Heart right ventricle (tissue), 16 donors: ENCODE results near the gene SEMA4B. TPM values are rescaled to one million over a fixed set of nuclear protein-coding genes. Genes with fewer than 3 reads are reported as not detected.

Source experiments
- ATAC-seq, 8 donors: fragments of 200-7000 bp; cut with Tn5 transposase; one replicate each; pipeline ENCODE4 v1.9.1; 2020; ENCODE audit warnings: mild to moderate bottlenecking in 8 of 8, moderate library complexity in 8 of 8, moderate number of reproducible peaks in 1 of 8
- DNase-seq, 2 donors: peaks; one replicate each; pipeline ENCODE4 v3.0.0-alpha.2; 2020
- H3K27ac ChIP-seq, 10 donors: fragments of 200-600 bp; sonication (generic) in 2 of 10; one replicate each; pipeline versions ENCODE4 v1.5.0 to v1.8.0; 2020 to 2022; ENCODE audit warnings: mild to moderate bottlenecking in 3 of 10
- H3K27me3 ChIP-seq, 7 donors: fragments of 200-600 bp; one replicate each; pipeline ENCODE4 v1.8.0; 2021 to 2022; ENCODE audit warnings: mild to moderate bottlenecking in 2 of 7
- H3K36me3 ChIP-seq, 9 donors: fragments of 200-600 bp; sonication (generic) in 1 of 9; one replicate each; pipeline versions ENCODE4 v1.5.0 to v1.8.0; 2020 to 2022; ENCODE audit warnings: mild to moderate bottlenecking in 2 of 9
- H3K4me1 ChIP-seq, 9 donors: fragments of 200-600 bp; sonication (generic) in 1 of 9; one replicate each; pipeline versions ENCODE4 v1.5.0 to v1.8.0; 2020 to 2022; ENCODE audit warnings: mild to moderate bottlenecking in 4 of 9
- H3K4me3 ChIP-seq, 10 donors: fragments of 200-600 bp; sonication (generic) in 2 of 10; one replicate each; pipeline versions ENCODE4 v1.5.0 to v1.8.0; 2020 to 2022; ENCODE audit warnings: mild to moderate bottlenecking in 7 of 10, moderate library complexity in 2 of 10
- H3K9me3 ChIP-seq, 11 donors: fragments of 200-600 bp in 10 of 11; sonication (generic) in 2 of 11; one replicate each; pipeline versions ENCODE4 v1.5.0 to v1.8.0; 2013 to 2022; ENCODE audit warnings: mild to moderate bottlenecking in 2 of 11, control low read depth in 1 of 11, moderate library complexity in 1 of 11
- CTCF ChIP-seq, 9 donors: fragments of 200-600 bp; sonication (generic) in 2 of 9; IDR thresholded peaks; one replicate each; pipeline versions ENCODE4 v1.5.0 to v1.8.0; 2021 to 2022; ENCODE audit warnings: antibody characterized with exemption in 9 of 9, mild to moderate bottlenecking in 5 of 9, moderate library complexity in 1 of 9
- WGBS, 2 donors: extraction: QIAGEN DNeasy Blood & Tissue Kit; methylation state at CpG; one replicate each; pipeline ENCODE4 v1.1.7; 2013; ENCODE audit warnings: inconsistent platforms in 1 of 2; 5-methylcytosine and 5-hydroxymethylcytosine counted together
- intact Hi-C, 10 donors: fragments of 100-400 bp; cut with DNase I; formaldehyde crosslinking; loops; one replicate each; pipeline versions ENCODE4 v1.11.1 to v1.14.2; 2022
- polyA plus RNA-seq, 2 donors: library from polyadenylated mRNA; stranded (reverse); fragments of 200-250 nt; gene quantifications; one replicate each; pipeline ENCODE4 v1.2.3, GENCODE V29; 2013
- total RNA-seq, 10 donors: library from RNA; stranded (reverse); fragmentation: NEBNext Ultra II Directional in 3 of 10; extraction: Animal tissue kit (Norgen Biotek cat#: 25700) in 3 of 10; gene quantifications; one replicate each; pipeline versions ENCODE4 v1.2.1 to v1.2.4, GENCODE V29; 2021 to 2023
- donor health status: Arrhythmogenic right ventricular cardiomyopathy.
- donor health status: ischemic (EF 13 %, LVEDD 7.1; RV severe dilation, severe dysfunction).
- donor health status: healthy with polysubstance abuse.
- donor health status: DM: no; HTN: yes; CAD: no.
- donor health status: DM: no; HTN: no; CAD: no.
- donor health status: ischemic (EF 25% LVEDD 6.9; RV normal size, moderate dysfunction).
- donor health status: ischemic (EF 25% LVEDD 5.7; RV mildly dilated, moderate dysfunction).
- donor health status: healthy.
- donor health status: DM: yes; HTN: yes; CAD: no.
- donor health status: Ischemic cardiomyopathy.
- donor health status: ischemic (EF 35%, LVEDD 5.7; RV mildly dilated, moderate dysfunction).
- donor health status: nonischemic (EF 11% LVEDD 7.7; RV severe dilation, severe dysfunction).
- donor health status: DM: yes; HTN: yes; CAD: no.
- donor health status: PGD.
- donor health status: ischemic (EF 29% LVEDD 5.4; RV normal size, mild dysfunction).
- donor health status: nonischemic (EF 23%, LVEDD 6.1; RV moderate dilation, normal function).

Gene SEMA4B
- total and polyA plus RNA-seq, 12 donors = 9.9 to 76.7 (median 18.4) TPM

GRCh38 chr15:90231028-90232017, 30.2 kb downstream of the SEMA4B start:
- Histone ChIP-seq H3K4me3 (peak overlapping the region in 1 of 10 donors; percentile 16), H3K4me1 (peaks cover 4 to 57% (median 47%) of the 10 kb centered on the region in 9 donors), H3K36me3 (peaks cover 0 to 68% (median 14%) of the 10 kb centered on the region in 9 donors), H3K9me3 (no peaks in the 10 kb centered on the region), H3K27ac (peak overlapping the region in 8 of 10 donors; percentile 66 to 98 (median 76)), H3K27me3 (no peaks in the 10 kb centered on the region)
- 74 to 77% methylated on average over 27 of the region's 27 CpGs for WGBS, 2 donors
- ATAC-seq = no peak
- no peak for DNase-seq
- TF ChIP-seq CTCF (IDR thresholded peaks at IDR 0.05) = no peak
- intact Hi-C loops = loop anchor here in 3 of 10 donors (2.0 to 5.0 kb wide), 3 partner anchors 36 to 129 kb away; partner anchors contain the start of genes NGRN (in 2 of the 3) and IDH2 (in 1 of the 3)

- DNase-seq (no peak), ATAC-seq (no peak)
- TF ChIP-seq CTCF (IDR thresholded peaks at IDR 0.05) = no peak
- 90 to 92% methylated on average over 13 of the region's 13 CpGs for WGBS, 2 donors
- Histone ChIP-seq H3K4me3 (peak overlapping the region in 4 of 10 donors; percentile 80 to 98 (median 96)), H3K27ac (peak overlapping the region in 4 of 10 donors; percentile 85 to 98 (median 90)), H3K36me3 (peaks cover 0 to 69% (median 16%) of the 10 kb centered on the region in 9 donors), H3K9me3 (no peaks in the 10 kb centered on the region), H3K27me3 (no peaks in the 10 kb centered on the region), H3K4me1 (peaks cover 4 to 57% (median 47%) of the 10 kb centered on the region in 9 donors)
- intact Hi-C loops = loop anchor here in 3 of 10 donors (2.0 to 5.0 kb wide), 3 partner anchors 35 to 130 kb away; partner anchors contain the start of genes NGRN (in 2 of the 3) and IDH2 (in 1 of the 3)
Observed at GRCh38 chr15:90232196-90232595, 31.1 kb downstream of the SEMA4B start.

GRCh38 chr15:90232941-90233386, 31.8 kb downstream of the SEMA4B start:
- intact Hi-C loops = loop anchor here in 3 of 10 donors (2.0 to 5.0 kb wide), 3 partner anchors 34 to 131 kb away; partner anchors contain the start of genes NGRN (in 2 of the 3) and IDH2 (in 1 of the 3)
- DNase-seq (no peak), ATAC-seq (no peak)
- 12 to 13% methylated on average over 9 of the region's 9 CpGs for WGBS, 2 donors
- H3K27ac ChIP-seq = peak overlapping the region; percentile 77 to 98 (median 91)
- H3K27me3 ChIP-seq = no peaks in the 10 kb centered on the region
- no peaks in the 10 kb centered on the region for H3K9me3 ChIP-seq
- TF ChIP-seq CTCF (IDR thresholded peaks at IDR 0.05) = peak in 4 of 9 donors; percentile 53 to 61 (median 56)
- peaks cover 0 to 69% (median 16%) of the 10 kb centered on the region in 9 donors for H3K36me3 ChIP-seq
- peaks cover 4 to 57% (median 47%) of the 10 kb centered on the region in 9 donors for H3K4me1 ChIP-seq
- H3K4me3 ChIP-seq = peak overlapping the region; percentile 63 to 100 (median 90)
